Measurements from ENCODE around the gene SH3RF3. TPM values are rescaled to one million over a fixed set of nuclear protein-coding genes. Genes with fewer than 3 reads are reported as not detected.

Gene SH3RF3
- polyA plus RNA-seq, 1 donor (not counting 4 experiments of a cell fraction or from before 2014, with no cell fraction given) = 0.08 TPM

GRCh38 chr2:109158237-109158636 lies 29.2 kb downstream of the SH3RF3 start:
- H3K9me3 ChIP-seq (ENCODE audit: control insufficient read depth, low read depth, low read length) = no peaks in the 10 kb centered on the region
- H3K79me2 ChIP-seq (ENCODE audit: control insufficient read depth, insufficient read depth, low read length) = no peaks in the 10 kb centered on the region
- no peak overlapping the region for H3K4me2 ChIP-seq (ENCODE audit: control insufficient read depth, extremely low read depth, insufficient read depth, low read depth, low read length)
- no peak for TF ChIP-seq CTCF (optimal IDR thresholded peaks at IDR 0.05 in 1 of 3, IDR thresholded peaks at IDR 0.05 in 1 of 3, conservative IDR thresholded peaks at IDR 0.05 in 1 of 3; ENCODE audit: extremely low read depth in 1 of 3, insufficient read depth in 2 of 3, low read length in 3 of 3)
- no peaks in the 10 kb centered on the region for H4K20me1 ChIP-seq (ENCODE audit: control insufficient read depth, extremely low read depth, insufficient read depth, low read length)
- H3K27me3 ChIP-seq (ENCODE audit: control insufficient read depth, extremely low read depth, insufficient read depth, low read length) = peaks cover 33% of the 10 kb centered on the region
- H3K27ac ChIP-seq (ENCODE audit: control insufficient read depth, insufficient read depth, low read length) = no peak overlapping the region
- H3K4me1 ChIP-seq (ENCODE audit: control insufficient read depth, extremely low read depth, insufficient read depth, low read length) = no peaks in the 10 kb centered on the region
- H3K4me3 ChIP-seq (ENCODE audit: control insufficient read depth in 2 of 3, extremely low read depth in 1 of 3, insufficient read depth in 2 of 3, low read depth in 1 of 3, low read length in 3 of 3) = no peak overlapping the region
- no peaks in the 10 kb centered on the region for H3K9me1 ChIP-seq (ENCODE audit: control insufficient read depth, extremely low read depth, insufficient read depth, low read length)
- dilution Hi-C loops (cut with MboI; ENCODE audit: extremely low pct_ligation_motif_present, low sequenced_read_pairs) = no loop called here
- no peak overlapping the region for H3K9ac ChIP-seq (ENCODE audit: control insufficient read depth, extremely low read depth, insufficient read depth, low read length)
- FAIRE-seq (no peak), DNase-seq (ENCODE audit: low read depth, low spot score) (no peak)
- H3K36me3 ChIP-seq (ENCODE audit: control insufficient read depth in 2 of 2, extremely low read depth in 1 of 2, insufficient read depth in 2 of 2, low read length in 2 of 2) = no peaks in the 10 kb centered on the region
- H2AFZ ChIP-seq (ENCODE audit: control insufficient read depth, low read length) = no peak overlapping the region

GRCh38 chr2:109159096-109159495 lies 30.1 kb downstream of the SH3RF3 start:
- Histone ChIP-seq H3K4me3 (ENCODE audit: control insufficient read depth in 2 of 3, extremely low read depth in 1 of 3, insufficient read depth in 2 of 3, low read depth in 1 of 3, low read length in 3 of 3) (no peak overlapping the region), H3K4me1 (ENCODE audit: control insufficient read depth, extremely low read depth, insufficient read depth, low read length) (no peaks in the 10 kb centered on the region), H3K79me2 (ENCODE audit: control insufficient read depth, insufficient read depth, low read length) (no peaks in the 10 kb centered on the region), H2AFZ (ENCODE audit: control insufficient read depth, low read length) (no peak overlapping the region), H3K9me1 (ENCODE audit: control insufficient read depth, extremely low read depth, insufficient read depth, low read length) (no peaks in the 10 kb centered on the region), H3K4me2 (ENCODE audit: control insufficient read depth, extremely low read depth, insufficient read depth, low read depth, low read length) (no peak overlapping the region), H3K36me3 (ENCODE audit: control insufficient read depth in 2 of 2, extremely low read depth in 1 of 2, insufficient read depth in 2 of 2, low read length in 2 of 2) (no peaks in the 10 kb centered on the region), H3K9ac (ENCODE audit: control insufficient read depth, extremely low read depth, insufficient read depth, low read length) (no peak overlapping the region), H3K27me3 (ENCODE audit: control insufficient read depth, extremely low read depth, insufficient read depth, low read length) (peaks cover 33% of the 10 kb centered on the region), H4K20me1 (ENCODE audit: control insufficient read depth, extremely low read depth, insufficient read depth, low read length) (no peaks in the 10 kb centered on the region), H3K9me3 (ENCODE audit: control insufficient read depth, low read depth, low read length) (no peaks in the 10 kb centered on the region), H3K27ac (ENCODE audit: control insufficient read depth, insufficient read depth, low read length) (no peak overlapping the region)
- TF ChIP-seq CTCF (optimal IDR thresholded peaks at IDR 0.05 in 1 of 3, IDR thresholded peaks at IDR 0.05 in 1 of 3, conservative IDR thresholded peaks at IDR 0.05 in 1 of 3; ENCODE audit: extremely low read depth in 1 of 3, insufficient read depth in 2 of 3, low read length in 3 of 3) (no peak), EZH2 (IDR thresholded peaks at IDR 0.05; ENCODE audit: low read length) (no peak)
- dilution Hi-C loops (cut with MboI; ENCODE audit: extremely low pct_ligation_motif_present, low sequenced_read_pairs) = no loop called here
- FAIRE-seq (no peak), DNase-seq (ENCODE audit: low read depth, low spot score) (no peak)

Measured in keratinocyte (primary cell).